Measurements from ENCODE around the gene DCDC2B.

DCDC2B gene

DNA sequence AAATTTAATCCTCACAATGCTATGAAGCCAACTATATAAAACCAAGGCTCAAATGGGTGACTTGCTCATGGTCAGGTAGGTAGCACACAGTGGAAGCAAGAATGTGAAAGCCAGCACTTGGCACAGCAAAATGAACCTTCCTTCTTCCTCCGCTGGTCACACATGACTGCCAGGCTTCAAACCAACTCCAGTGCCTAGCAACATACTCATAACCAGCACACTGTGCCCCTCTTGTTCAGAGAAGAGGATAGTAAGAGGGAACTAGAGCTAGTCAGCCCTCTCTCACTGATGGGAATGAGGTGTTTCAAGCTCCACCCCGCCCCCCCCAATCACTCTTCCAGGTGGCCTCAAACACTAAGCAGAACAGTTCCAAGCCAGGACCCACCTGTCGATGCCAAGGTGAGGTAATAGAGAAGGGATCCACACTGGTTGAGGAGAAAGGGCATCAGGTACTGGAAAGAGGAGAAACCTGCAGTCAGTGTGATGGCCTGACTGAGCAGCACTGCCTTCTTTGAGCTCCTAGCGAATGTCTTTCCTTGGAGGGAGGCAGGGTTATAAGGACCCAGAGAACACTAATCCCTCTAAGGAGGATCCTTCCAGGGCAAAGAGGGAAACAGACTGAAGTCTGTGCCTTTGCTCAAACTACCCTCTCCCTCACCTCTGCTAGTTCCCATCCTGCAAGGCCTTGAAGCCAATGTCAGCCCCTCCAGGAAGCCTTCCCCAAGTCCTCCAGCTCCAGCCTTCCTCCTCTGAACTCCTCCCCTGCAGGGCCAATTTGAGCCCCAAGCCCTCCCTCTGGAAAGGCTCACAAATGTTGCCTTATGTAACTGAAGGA is 12.1 kb downstream of the DCDC2B start:
- no peak for DNase-seq
- intact Hi-C loops (cut with DNase I), result loop anchor here (5.0 kb wide), 1 partner anchor 71 kb away; the partner anchor contains the start of gene HDAC1

DNA sequence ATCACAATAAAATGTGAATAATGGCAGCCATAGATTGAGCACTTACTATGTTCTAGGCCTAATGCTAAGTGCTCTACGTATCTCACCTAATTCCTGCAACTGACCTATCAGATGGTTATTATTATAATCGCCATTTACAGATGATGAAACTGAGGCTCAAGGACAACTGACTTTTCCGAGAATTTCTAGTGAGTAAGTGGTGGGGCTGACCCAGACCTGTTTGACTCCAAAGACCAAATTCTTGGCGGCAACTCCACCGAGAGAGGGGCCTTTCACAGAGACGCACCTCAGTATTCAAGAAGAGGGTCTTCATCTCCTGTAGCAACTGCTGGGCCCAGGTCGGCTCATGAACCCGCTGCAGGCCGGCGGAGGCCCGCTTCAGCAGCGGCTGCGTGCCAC is 12.7 kb downstream of the DCDC2B start:
- intact Hi-C loops (cut with DNase I), result loop anchor here (5.0 kb wide), 1 partner anchor 71 kb away; the partner anchor contains the start of gene HDAC1
- DNase-seq, result no peak

- peak; percentile 87 to 99 (median 94) for DNase-seq
- intact Hi-C loops (cut with DNase I), result loop anchor here (5.0 kb wide), 1 partner anchor 70 kb away; the partner anchor contains the start of gene HDAC1
Observed at GRCh38 chr1:32221980-32222755, 13.3 kb downstream of the DCDC2B start, which contains the start of the genes EIF3I and TMEM234. Gene EIF3I, plus strand, starts transcription at chr1:32222407. Its CDS starts 35 bp downstream, at chr1:32222442. Gene TMEM234, minus strand, starts transcription at chr1:32222353. Its CDS starts 31 bp downstream, at chr1:32222322.

GRCh38 chr1:32223683-32224082 is 14.8 kb downstream of the DCDC2B start:
- no peak for DNase-seq
- intact Hi-C loops (cut with DNase I), result loop anchor here (5.0 kb wide), 1 partner anchor 69 kb away; the partner anchor contains the start of gene HDAC1

DNA sequence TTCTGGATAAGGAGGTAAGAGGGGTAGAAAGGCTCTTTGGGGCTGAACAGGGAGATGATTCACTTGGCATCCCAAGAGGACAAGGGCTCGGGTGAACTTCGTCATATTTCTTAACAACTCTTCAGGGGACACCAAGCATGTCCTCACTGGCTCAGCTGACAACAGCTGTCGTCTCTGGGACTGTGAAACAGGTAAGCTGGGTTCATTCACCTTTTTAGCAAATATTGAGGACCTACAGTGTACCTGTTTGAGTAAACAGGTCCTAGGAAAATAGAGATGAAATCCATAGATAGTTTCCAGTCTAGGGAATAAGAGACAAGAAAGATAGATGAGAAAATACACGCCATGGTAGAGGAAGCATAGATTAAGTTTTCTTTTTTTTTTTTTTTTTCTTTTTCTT is 15.4 kb downstream of the DCDC2B start:
- intact Hi-C loops (cut with DNase I), result loop anchor here (5.0 kb wide), 1 partner anchor 68 kb away; the partner anchor contains the start of gene HDAC1
- DNase-seq, result no peak

GRCh38 chr1:32228771-32229170 is 19.9 kb downstream of the DCDC2B start:
- intact Hi-C loops (cut with DNase I), result no loop called here
- no peak for DNase-seq

GRCh38 chr1:32231843-32232432 is 23.0 kb downstream of the DCDC2B start:
- DNase-seq, result no peak
- intact Hi-C loops (cut with DNase I), result no loop called here

- intact Hi-C loops (cut with DNase I), result no loop called here
- DNase-seq, result no peak
Observed at GRCh38 chr1:32232558-32233304, 23.8 kb downstream of the DCDC2B start.

DNA sequence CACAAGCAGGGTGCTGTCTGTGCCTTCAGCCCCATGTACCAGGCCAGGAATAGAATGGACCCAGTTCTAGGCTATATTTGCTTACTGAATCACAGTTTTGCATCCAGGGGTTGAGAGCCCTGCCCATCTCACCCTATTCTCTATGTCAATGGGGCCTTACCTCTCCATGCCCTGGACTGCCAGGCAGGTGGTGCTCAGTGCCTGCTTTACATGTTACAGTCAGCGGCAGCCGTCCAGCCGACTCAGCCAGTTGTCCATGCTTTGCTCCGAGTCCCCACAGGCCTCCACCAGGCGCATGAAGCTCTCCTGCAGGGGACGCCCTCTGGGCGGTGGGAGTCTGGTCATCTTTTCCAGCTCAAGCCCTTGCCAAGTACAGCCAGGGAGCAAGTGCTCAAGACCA is 25.9 kb downstream of the DCDC2B start:
- DNase-seq, result no peak
- intact Hi-C loops (cut with DNase I), result no loop called here

- no peak for DNase-seq
- intact Hi-C loops (cut with DNase I), result no loop called here
Observed at GRCh38 chr1:32239337-32239736, 30.4 kb downstream of the DCDC2B start.

GRCh38 chr1:32239790-32240139 is 30.9 kb downstream of the DCDC2B start:
- DNase-seq, result peak in 2 of 10 donors; percentile 11 to 89
- intact Hi-C loops (cut with DNase I), result loop anchor here (5.0 kb wide), 1 partner anchor 93 kb away; no protein-coding TSS in a partner anchor

- intact Hi-C loops (cut with DNase I), result loop anchor here (5.0 kb wide), 1 partner anchor 92 kb away; no protein-coding TSS in a partner anchor
- peak; percentile 56 to 96 (median 68) for DNase-seq
Observed at GRCh38 chr1:32240140-32240951, 31.5 kb downstream of the DCDC2B start.

GRCh38 chr1:32241001-32241763 is 32.3 kb downstream of the DCDC2B start:
- intact Hi-C loops (cut with DNase I), result loop anchor here (5.0 kb wide), 1 partner anchor 91 kb away; no protein-coding TSS in a partner anchor
- peak; percentile 28 to 91 (median 44) for DNase-seq

GRCh38 chr1:32242341-32242851 is 33.5 kb downstream of the DCDC2B start:
- intact Hi-C loops (cut with DNase I), result loop anchor here (5.0 kb wide), 1 partner anchor 90 kb away; no protein-coding TSS in a partner anchor
- peak in 7 of 10 donors; percentile 34 to 92 (median 62) for DNase-seq

- intact Hi-C loops (cut with DNase I), result no loop called here
- no peak for DNase-seq
Observed at GRCh38 chr1:32246888-32247273, 38.0 kb downstream of the DCDC2B start, which contains the start of gene FAM167B. Gene FAM167B, plus strand, starts transcription at chr1:32247222. Its CDS starts 200 bp downstream, at chr1:32247422.

DNA sequence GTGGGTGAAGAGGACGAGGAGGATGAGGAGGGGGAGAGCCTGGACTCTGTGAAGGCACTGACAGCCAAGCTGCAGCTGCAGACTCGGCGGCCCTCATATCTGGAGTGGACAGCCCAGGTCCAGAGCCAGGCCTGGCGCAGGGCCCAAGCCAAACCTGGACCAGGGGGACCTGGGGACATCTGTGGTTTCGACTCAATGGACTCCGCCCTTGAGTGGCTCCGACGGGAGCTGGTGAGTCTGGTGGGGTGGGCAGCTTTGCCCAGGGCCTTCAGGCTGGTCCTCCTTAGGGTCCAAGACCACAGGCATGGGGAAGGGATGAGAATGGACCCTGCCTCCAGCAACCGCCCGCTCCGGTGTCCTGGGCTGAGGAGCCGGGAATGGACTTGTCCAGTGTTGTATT is 38.6 kb downstream of the DCDC2B start:
- DNase-seq, result no peak
- intact Hi-C loops (cut with DNase I), result no loop called here

DNA sequence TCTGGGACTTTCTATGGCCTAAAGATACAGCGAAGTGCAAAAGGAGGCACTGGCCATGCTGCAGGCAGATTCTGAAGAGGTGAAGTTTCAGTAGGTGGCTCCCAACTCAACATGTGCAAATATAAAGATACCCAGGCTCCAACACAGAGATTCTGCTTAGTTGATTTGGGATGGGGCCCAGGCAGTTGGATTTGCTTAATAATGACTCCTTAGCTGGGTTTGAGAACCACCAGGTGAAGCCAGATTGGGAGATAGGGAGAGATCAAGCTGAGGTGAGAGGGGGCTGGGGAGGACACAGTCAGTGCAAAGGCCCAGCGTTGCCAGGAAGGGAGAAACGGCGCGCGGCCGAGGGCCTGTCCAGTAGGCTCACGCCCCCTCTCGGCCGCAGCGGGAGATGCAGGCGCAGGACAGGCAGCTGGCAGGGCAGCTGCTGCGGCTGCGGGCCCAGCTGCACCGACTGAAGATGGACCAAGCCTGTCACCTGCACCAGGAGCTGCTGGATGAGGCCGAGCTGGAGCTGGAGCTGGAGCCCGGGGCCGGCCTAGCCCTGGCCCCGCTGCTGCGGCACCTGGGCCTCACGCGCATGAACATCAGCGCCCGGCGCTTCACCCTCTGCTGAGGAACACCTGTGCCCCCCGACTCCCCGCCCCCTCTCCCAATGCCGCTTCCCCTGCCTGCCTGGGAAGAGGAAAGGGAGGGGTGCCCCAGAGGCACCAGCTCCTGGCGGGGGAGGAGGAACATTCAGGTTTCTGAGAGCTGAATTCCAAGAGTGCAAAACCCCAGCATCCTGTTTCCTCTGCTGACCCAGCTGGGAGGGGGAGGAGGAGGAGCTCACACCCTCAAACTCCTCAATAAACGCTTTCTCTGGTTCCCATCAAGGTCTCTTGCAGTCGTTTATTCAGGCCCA is 39.3 kb downstream of the DCDC2B start:
- DNase-seq, result peak in 9 of 10 donors; percentile 27 to 92 (median 43)
- intact Hi-C loops (cut with DNase I), result no loop called here
